HG03025 (cell line): ENCODE results near the gene ITGA6.

Experiments
- ATAC-seq: cut with Tn5 transposase; IDR thresholded peaks from one replicate; pipeline ENCODE4 v1.9.1; 2021; ENCODE audit warnings: mild to moderate bottlenecking, moderate library complexity; ENCODE audit not compliant: unreplicated experiment, low FRiP score

Gene ITGA6

DNA sequence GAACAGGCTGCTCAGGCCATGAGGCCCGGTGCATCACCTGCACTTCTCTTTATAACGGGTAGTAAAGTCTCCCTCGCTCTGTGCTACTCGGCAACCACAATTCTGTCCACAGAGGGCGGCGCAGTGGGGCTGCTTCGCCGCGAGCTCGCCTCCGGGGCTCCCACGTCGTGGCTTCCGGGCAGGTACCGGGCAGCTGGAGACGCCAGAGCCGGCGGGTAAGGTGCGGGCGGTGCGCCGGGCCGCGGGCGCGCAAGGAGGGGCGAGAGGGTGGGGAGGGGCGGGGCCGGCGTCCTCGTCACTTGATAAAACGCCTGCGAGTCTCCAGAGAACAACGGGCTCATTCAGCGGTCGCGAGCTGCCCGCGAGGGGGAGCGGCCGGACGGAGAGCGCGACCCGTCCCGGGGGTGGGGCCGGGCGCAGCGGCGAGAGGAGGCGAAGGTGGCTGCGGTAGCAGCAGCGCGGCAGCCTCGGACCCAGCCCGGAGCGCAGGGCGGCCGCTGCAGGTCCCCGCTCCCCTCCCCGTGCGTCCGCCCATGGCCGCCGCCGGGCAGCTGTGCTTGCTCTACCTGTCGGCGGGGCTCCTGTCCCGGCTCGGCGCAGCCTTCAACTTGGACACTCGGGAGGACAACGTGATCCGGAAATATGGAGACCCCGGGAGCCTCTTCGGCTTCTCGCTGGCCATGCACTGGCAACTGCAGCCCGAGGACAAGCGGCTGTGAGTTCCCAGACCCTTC lies at the start of gene ITGA6:
Gene ITGA6, plus strand, starts transcription at position 331 of the 734 bp plus-strand sequence.
- peak; percentile 47 for ATAC-seq

DNA sequence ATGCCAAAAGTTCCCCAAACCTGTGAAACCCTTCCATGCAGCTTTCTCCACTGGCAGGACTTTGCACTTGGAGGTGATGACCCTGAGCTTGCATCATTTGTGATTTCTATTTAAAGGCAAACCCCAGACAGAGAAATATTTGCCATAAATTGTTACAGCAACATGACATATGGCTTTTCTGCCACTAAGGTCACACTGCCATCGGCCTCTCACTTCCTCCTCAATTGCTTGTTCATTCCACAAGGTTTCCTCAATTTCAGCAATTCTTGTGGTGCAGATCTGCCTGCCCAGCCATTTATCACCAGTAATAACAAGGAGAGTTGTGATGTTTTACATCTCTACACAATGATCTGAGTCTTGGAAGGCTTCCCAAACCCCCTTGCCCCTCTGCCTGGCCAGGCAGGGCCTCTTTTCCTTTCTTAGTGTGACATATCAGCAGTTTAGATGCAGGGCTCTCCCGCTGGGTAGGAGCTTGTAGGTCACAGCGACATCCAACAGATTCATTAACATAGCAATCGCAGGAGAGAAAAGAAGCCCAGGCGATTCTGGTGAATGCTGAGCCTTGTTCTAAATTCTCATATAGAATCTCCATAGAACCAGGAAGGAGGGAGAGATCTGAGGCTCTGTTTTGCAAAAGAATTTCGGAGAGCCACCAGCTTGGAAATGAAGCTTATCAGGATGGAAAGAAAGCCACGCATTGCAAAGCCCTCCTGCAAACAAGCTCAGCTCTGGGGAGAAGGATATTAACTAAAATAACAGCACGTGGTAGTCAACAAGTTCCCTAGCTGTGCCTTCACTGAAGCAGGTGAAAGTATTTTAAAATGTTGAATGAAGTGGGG lies 46.7 kb upstream of the ITGA6 start:
- ATAC-seq = no peak

DNA sequence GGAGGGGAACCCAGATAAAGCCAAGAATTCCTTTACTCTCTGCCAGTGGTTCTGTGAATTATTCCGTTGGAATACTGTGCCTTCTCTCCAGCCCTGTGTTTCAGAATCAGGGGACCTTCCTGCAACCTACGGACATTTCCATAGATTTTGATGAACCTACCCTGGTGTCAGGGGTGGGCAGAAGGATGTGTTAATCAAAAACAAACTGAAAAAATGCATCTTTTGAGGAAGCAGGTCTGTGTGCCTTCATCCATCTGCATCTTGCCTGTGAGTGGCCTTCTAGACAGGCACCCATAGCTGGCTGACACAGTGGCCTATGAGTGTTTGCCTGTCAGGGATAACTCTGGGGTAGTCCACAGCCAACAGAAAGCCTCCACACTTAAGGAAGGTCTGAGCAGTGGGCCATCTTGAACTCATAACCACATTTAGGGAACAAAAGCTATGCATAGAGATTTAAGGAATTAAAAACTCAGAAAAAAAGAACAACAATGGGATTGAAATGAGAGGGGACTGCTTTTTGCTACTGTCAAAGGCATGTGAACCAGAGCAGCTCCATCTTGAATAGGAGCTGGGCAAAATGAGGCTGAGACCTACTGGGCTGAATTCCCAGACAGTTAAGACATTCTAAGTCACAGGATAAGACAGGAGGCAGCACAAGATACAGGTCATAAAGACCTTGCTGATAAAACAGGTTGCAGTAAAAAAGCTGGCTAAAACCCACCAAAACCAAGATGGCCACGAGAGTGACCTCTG lies 45.9 kb upstream of the ITGA6 start:
- no peak for ATAC-seq

DNA sequence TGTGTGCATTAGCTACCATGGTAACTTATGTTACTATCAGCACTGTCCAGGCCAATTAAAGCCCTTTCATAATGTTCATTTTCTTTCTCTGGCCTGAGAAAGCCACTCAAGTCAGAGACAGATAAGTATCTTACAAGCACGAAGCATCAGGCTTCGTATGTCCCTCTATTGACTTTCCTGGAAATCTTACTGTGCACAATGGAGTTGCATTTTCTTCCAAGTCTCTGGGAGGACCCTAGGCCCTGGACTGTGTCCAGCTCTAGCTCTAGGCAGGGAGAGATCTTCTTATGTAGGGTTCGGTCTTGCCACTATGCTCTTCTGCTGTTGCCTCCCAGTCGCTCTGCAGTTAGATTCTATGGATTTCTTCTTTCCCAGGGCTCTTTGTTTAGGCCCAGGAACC lies 40.0 kb upstream of the ITGA6 start:
- no peak for ATAC-seq

DNA sequence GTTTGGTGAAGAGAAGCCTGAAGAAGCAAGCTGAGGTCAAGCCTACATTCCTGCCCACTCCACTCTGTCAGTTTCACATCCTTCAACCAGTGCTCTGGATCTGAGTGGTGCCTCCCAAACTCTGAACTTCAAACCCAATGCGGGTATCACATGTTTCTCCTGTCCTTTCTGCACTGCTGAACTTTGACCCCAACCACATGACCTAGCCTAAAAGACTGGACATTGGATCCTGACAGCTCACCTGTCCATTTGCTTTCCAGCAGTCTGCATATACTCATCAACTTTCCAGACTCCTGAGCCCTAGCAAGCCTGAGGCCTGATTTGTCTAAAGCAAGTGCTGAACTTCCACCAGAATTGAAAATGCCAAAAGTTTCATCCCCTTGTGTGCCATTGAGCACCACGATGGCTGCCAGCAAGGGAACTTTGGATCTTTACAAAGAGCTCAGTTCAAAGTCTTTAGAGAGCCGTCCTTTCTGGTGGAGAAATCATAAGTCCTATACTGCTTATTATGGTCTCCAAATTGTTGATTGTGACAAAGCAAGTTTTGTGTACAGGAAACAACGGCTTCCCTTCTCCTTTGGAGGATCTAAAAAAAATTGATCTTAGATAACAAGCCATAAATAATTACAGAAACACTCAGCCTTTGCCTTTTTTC lies 37.6 kb upstream of the ITGA6 start:
- ATAC-seq = no peak

DNA sequence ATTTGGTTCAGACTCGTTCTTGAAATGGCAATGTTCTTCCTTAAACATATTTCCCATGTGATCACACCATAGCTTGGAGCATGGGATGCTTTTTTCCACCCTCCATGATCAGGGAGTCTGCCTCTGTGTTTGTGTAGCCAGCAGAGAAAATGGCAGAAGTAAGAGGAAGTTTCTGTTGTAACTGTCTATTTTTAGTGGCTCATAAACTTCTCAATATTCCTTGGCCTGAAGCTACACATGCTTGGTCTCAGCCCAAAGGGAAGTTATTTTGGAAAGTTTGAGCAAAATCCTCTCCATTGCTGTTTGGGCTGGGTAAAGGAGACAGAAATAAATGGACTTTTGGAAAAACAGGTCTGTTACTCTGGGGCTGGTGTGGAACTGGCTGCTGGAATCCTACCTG lies 33.4 kb upstream of the ITGA6 start:
- no peak for ATAC-seq

DNA sequence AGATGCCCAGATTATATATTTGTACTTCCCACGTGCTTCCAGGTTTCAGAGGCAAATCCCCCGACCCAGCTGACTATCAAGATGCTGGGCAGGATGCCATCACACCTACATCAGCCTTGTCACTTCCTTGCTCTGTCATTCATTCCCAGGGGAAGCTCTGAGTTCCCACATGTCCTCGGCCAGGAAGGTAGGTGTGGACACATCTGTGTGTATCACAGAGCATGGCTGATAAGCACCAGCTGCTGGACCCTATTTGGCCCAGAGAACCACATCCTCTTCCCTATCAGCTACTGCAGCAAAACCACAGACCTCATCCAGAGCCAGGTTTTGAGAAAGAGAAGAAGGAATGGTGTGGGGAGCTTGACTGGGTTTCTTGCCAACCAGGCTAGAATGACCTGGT lies 31.9 kb upstream of the ITGA6 start:
- ATAC-seq = no peak

DNA sequence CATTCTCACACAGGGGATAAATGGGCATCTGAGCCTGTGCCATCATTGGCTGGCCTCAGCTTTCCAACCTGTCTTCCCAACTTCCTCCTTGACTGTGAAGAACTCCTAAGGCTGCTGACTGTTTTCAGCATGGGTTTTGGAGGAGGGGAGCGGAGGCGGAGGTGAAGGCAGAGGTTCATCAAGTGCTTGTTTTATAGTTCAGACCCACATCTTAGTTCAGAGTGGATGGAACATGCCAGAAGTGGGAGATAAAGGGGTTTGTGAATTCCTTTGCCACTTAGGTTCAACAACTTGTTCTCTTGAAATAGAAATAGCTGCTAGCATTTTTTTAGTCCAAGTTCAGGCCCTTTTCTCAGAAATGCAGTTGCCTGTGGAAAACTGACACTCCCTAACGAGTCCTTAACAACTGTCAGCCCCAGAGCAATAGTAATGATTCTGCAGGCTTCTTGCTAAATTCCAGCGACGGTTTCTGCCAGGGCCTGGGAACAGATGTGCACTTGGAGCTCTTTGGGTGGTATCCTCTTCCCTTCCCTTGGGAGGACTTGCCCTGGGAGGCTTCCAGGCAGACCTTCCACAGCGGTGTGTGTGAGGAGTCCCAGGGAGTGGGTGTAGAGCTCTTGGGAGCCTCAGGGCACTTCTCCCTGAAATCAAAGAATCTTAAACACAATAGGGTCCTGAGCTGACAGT lies 30.1 kb upstream of the ITGA6 start:
- ATAC-seq = no peak

DNA sequence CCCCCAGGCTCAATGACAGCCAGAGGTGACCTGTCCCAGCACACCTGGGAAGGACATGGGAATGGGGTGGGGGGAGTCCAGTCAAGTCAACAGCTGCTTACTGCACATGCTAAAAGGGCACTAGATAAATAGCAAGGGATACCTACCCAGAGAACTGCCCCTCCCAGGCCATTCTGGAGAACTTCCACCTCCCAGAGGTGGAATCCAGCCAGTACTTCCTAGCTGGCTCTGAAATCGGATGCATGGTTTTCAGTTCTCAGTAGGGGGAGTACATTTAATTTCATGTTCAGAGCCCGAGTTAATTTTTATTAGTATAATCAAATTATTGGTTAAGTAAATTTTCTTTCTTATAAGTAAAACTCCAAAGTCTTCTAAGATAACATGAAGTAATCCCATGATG lies 28.9 kb upstream of the ITGA6 start:
- no peak for ATAC-seq

DNA sequence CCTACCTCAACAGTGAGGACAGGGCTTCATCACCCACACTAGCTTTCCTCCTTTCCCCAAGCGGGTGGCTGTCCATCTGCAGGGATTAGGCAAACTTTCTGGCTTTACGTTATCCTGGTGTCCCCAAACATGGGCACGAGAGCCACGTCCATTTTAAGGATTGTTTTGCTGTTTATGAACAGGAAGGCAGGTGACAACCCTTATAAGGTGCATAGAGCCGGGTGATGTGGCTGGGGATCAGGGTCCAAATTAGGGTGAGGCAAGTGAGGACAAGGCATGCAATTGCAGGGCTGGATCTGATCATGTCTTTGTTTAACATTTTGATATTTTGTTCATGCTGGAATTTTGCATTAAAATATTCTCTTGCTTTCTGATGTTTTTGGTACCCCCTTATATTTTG lies 27.6 kb upstream of the ITGA6 start:
- ATAC-seq = no peak

DNA sequence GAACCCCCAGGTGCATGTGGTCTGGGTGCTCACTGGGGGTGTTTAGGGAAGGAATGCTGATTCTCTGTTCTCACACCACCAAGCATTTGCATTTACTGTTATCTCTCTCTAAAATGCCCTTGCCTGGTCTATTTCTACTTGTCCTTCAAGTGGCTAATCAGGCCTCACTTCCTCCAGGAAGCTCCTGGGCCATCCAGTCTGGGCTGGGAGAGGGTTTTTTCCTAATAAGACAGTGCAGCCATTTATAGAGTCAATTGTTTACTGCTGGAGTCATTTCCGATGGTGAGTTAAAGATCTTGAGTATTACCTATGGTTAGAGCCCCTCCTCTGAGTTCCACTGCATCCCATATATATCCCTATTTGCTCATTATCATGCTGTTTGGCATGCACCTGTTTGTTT lies 25.2 kb upstream of the ITGA6 start:
- ATAC-seq = no peak

DNA sequence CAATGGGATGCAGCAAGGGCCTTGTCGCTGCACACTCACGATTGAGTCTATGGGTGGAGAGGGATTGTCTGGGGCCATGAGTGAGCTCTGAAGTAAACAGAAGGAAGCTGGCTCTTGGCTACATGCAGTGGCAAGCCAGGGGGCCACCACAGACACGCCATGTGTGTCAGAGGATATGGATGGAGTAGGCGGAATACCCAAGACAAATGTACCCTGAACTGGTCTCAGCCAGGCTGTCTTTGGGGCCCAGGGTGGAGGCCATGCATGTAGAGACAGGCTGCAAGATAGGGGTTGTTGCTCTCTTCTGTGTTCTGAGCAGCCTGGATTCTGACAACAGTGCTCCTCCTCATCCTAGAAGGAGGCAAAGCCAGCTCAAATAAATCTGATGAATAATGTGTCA lies 24.0 kb upstream of the ITGA6 start:
- ATAC-seq = no peak

DNA sequence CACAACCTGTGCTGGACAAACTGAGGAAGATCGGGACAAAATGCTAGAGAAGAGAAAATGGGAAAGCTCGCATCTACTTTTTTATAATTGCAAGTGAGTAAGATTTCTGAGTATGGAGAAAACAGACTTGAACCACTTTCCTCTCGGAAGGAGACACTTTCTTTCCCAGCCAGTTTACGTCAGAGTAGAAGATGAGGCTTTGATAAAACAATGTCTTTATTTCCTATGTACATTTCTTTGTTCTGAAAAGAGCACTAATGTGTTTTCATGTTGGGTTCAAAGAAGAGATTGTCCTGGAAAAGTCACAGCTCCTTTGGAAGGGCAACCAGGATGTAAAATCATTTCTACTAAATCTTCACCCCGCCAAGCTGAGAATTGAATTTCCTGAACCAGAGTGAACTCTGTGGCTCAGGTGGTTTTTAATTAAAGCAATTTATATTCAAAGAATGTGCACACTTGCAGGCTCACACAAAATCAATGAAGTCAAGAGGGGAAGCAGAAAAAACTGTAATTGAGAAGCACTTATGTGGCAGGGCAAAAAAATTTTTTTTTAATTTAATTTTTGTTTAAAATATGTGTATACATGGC lies 23.4 kb upstream of the ITGA6 start:
- no peak for ATAC-seq

DNA sequence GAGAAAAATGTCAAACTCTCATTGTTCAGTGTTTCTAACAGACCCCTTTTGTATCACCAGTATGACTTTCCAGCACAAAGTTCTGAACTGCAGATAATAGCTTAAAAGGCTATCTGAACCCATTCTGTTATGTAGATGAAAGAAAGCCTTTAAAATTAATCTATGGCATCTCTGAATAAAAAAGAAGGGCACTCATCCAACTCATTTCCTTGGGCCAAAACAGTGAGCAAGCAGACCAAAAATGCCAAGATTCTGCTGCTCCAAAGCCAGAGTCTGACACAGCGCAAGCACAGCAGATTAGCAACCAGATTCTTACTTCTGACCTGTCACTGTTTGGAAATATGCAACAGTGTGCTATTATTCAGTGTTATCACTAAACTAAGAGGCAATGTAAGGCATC lies 22.6 kb upstream of the ITGA6 start:
- ATAC-seq = no peak

DNA sequence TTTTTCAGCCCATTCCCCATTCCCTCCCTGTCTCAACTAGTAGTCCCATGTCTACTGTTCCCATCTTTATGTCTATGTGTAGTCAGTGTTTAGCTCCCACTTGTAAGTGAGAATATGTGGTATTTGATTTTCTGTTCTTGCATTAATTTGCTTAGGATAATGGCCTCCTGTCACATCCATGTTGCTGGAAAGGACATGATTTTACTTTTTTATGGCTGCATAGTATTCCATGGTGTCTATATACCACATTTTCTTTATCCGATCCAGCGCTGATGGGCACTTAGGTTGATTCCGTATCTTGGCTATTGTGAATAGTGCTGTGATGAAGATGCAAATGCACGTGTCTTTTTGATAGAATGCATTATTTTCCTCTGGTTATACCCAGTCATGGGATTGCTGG lies 21.7 kb upstream of the ITGA6 start:
- no peak for ATAC-seq

DNA sequence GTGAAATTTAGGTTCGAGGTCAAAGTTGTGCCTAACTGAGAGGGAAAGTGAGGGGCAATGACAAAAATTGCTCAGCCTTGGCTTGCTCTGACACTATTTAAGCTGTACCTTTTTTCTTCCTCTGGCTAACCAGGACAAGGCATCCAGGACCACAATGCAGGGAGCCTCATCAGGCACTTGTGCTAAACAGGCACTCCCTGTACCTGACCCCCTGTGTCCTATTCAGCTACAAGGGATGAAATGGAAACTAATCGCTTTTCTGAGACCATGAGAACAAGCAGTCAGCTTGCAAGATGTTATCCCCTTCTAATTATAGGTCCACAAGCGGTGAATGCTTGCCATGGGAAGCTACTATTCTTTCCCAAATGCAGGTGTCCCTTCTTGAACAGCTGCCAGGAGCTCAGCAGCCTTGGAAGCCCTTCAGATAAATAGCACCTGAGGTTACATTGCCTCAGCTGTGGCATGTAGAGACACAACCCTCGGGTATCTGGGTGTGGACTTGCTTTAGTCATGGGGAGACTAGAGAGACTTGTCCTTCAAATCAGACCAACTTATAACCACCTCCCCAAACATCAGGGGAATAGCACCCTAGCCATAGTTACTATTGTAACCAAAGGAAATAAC lies 19.1 kb upstream of the ITGA6 start:
- ATAC-seq = no peak

DNA sequence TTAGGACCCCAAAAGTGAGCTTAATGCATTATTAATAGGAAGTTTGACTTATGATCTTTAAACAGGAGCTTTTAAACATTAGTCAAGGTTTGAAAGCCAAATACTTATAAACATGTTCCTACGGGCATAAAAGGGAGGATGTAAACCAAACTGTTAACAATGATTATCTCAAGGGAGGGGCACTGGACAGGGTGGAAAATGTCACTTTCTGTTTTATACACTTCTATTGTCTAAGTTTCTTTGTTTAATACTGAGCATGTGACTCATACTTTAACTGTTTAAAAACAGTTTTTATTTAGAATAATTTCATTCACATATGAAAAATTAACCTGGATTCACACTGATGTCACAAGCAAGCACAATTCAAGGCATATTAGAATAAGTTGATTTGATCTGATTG lies 18.3 kb upstream of the ITGA6 start:
- no peak for ATAC-seq

DNA sequence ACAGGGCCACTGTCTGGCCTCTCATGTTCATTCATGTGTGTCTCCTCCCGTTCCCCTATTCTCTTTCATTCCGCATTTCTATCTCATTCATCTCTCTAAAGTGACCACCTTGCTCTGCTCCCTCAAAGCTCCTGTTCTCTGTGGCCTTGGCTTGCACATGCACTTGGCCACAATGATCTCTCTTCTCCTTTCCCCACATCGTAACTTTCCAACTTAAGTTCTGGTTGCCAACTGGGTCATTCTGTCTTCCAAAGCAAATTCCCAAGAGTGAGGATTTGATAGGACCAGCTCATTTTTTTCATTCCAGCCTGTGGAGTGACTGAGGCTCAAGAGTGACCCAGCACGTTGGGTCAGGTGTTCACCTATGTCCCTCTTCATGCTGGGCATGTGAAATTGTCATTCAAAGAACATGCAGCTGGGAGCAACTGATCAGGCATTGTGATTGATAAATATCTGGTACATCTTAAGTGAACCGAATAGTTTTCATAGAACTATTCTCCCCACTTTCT lies 14.3 kb upstream of the ITGA6 start:
- ATAC-seq = no peak

DNA sequence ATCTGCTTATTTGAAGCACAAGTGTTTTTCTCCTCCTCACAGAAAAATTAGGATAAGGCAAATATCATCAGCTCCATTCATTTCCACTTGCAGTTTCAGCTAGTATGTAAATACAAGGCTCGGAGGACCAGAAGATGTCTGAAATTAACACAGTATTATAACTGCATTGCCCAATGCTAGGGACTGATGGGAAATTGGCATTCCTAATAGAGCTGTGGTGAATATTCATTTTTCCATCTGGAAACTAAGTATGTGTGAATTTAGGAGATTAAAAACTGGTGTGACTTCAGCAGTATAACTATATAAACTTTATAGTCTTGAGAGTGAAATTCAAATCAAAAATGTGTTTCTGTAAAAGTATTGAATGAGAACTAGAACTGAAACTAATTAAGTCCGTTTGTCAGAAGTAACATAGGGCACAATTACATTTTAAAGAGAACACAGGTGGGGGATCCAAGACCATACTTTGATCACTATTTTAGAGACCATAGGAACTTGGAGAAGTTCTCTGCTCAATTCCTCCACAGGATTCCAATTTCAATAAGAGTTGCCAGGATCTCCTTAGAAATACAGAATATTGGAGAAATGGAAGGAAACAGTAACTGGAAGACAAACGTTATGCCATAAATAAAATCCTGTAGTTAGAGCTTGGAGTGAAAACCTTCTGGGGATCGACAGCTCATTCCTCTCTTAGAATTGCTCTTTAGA lies 12.1 kb upstream of the ITGA6 start:
- no peak for ATAC-seq
